ENCODE data around the gene FBLN5.

FBLN5 gene, protein sequence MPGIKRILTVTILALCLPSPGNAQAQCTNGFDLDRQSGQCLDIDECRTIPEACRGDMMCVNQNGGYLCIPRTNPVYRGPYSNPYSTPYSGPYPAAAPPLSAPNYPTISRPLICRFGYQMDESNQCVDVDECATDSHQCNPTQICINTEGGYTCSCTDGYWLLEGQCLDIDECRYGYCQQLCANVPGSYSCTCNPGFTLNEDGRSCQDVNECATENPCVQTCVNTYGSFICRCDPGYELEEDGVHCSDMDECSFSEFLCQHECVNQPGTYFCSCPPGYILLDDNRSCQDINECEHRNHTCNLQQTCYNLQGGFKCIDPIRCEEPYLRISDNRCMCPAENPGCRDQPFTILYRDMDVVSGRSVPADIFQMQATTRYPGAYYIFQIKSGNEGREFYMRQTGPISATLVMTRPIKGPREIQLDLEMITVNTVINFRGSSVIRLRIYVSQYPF

DNA sequence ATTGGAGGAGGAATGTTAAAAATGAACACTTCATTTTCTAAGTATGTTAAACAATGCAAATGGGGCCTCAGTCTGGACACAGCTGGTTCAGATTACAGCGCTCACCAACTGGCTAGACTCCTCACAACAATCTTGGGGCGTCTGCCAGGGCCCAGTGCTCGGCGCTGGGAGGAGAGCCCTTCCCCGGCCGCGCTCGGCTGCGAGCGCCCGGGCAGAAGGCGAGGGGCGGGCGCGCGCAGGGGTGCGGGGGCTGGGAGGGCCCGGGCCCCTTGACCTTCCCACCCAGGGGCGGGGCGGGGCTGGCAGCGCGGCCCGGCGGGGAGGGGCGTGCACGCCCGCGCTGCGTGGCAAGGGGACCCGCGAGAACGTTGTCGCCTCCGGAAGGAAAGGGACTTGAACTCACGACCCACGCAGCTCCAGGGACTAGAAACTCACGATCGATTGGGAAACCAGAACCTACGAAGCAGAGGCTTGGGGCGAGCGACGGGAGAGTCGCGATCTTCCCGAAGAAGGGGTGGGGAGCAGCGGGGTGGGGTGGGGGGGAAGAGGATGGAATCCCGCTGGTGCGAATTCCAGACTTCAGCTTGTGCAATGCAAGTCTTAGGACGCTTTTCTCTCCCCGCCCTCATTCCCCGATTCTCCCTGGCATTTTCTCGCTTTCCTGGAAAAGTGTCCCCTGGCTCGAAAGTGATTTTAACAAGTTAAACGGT, at the start of gene FBLN5:
Gene FBLN5, minus strand, starts transcription at position 220 of the 710 bp plus-strand sequence. CDS start 465 bp downstream, outside the sequence.
- DNase-seq (ENCODE audit: low read depth, low spot score): peak; percentile 58
- ChIA-PET CTCF (interaction anchor here (0.9 to 2.5 kb wide), 4 partner anchors 35 to 65 kb away, joined by 3 to 21 read pairs (median 4); no protein-coding TSS in a partner anchor), POLR2A (interaction anchor here (0.6 to 1.9 kb wide), 3 partner anchors 14 to 425 kb away, joined by 4 to 10 read pairs (median 4); no protein-coding TSS in a partner anchor)
- peak within 1 kb of the TSS; percentile 73 for H3K4me3 ChIP-seq (ENCODE audit: low read depth, low read length)
- TF ChIP-seq, protein P1, sequence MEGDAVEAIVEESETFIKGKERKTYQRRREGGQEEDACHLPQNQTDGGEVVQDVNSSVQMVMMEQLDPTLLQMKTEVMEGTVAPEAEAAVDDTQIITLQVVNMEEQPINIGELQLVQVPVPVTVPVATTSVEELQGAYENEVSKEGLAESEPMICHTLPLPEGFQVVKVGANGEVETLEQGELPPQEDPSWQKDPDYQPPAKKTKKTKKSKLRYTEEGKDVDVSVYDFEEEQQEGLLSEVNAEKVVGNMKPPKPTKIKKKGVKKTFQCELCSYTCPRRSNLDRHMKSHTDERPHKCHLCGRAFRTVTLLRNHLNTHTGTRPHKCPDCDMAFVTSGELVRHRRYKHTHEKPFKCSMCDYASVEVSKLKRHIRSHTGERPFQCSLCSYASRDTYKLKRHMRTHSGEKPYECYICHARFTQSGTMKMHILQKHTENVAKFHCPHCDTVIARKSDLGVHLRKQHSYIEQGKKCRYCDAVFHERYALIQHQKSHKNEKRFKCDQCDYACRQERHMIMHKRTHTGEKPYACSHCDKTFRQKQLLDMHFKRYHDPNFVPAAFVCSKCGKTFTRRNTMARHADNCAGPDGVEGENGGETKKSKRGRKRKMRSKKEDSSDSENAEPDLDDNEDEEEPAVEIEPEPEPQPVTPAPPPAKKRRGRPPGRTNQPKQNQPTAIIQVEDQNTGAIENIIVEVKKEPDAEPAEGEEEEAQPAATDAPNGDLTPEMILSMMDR (IDR thresholded peaks at IDR 0.05; ENCODE audit: insufficient read depth, low read length, missing control alignments): no peak

DNA sequence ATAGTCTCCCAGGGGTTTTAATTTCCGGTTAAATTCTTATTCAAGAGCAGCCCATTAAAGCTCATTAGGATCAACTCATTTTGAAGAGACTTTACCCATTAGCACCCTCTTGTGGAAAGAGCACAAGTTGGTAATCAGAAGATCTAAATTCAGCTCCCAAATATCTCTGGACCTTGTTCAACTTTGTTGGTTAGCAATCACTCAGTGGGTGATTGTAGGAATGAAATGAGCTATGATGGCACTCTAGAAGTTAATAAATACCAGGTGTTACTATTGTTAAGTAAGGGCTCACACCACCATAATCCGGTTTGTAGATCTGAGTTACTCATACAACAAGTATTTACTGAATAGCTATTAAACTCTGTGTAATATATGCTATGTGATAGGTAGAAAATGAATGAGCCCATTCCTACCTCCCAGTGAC, 49.5 kb upstream of the FBLN5 start:
- ChIA-PET POLR2A (interaction anchor here (1.7 kb wide), 1 partner anchor 50 kb away, joined by 10 read pairs; the partner anchor contains the start of gene FBLN5), CTCF (interaction anchor here (0.7 to 3.5 kb wide), 28 partner anchors 8 to 348 kb away, joined by 3 to 32 read pairs (median 5); partner anchors contain the start of genes ATXN3 and FBLN5)
- H3K4me3 ChIP-seq (ENCODE audit: low read depth, low read length): no peak overlapping the region
- TF ChIP-seq, protein P1 (IDR thresholded peaks at IDR 0.05; ENCODE audit: insufficient read depth, low read length, missing control alignments): peak; percentile 48
- DNase-seq (ENCODE audit: low read depth, low spot score): peak; percentile 51

DNA sequence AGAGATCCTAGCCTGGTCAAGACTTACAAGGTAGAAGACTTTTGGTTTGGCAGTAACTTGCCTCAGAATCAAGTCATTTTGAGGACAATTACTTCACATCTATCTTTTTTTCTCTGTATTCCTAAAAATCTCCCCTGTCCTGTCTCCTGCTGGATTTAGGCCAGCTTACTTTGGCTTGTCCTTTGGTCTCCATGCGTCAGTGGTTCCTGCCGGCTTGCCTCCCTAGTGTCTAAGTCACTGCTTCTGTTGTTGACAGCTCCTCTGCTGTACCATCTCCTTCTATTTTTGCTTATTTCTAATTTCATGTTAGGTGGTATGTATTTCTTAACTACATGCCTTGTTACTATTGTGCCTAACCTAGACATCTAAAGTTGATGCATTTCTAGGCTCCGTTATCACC, 39.7 kb upstream of the FBLN5 start:
- no peak for DNase-seq (ENCODE audit: low read depth, low spot score)
- CTCF ChIA-PET: interaction anchor here (4.0 kb wide), 1 partner anchor 9 kb away, joined by 32 read pairs; no protein-coding TSS in a partner anchor
- no peak overlapping the region for H3K4me3 ChIP-seq (ENCODE audit: low read depth, low read length)
- POLR2A ChIA-PET: no interaction called here
- TF ChIP-seq, protein P1 (IDR thresholded peaks at IDR 0.05; ENCODE audit: insufficient read depth, low read length, missing control alignments): no peak

DNA sequence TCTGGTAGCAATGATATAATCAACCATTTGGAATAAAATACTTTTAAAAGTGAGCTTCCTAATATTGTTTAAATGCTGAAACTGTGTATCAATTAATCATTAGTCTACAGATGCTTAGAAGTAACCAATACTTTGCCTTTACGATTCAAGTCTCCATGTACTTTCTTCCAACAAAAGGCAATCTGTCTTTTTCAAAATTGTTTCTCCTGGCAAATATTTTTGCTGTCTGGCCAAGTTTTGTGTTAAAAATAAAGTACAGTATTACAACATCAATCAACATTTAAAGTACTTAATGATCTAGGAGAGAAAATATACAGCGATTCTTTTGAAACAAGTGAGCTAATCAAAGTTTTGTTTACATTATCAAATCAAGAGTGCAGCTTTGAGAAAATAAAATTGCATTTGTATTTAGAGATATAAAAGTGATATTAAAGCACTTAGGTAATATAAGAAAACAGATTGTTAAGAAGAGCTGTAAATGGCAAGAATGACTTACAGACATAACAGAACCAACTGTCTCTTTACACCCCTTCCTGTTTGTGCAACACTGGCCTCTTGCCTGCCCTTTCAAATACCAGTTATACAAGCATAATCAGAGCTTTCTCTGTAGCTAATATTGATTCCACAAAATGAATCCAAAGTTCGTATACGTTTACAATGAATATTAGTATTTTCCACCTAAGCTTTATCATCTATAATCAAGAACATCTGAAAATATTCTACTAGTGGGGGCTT, 38.2 kb upstream of the FBLN5 start:
- no peak overlapping the region for H3K4me3 ChIP-seq (ENCODE audit: low read depth, low read length)
- CTCF ChIA-PET: interaction anchor here (0.6 to 4.0 kb wide), 6 partner anchors 10 to 662 kb away, joined by 3 to 32 read pairs (median 4); no protein-coding TSS in a partner anchor
- POLR2A ChIA-PET: no interaction called here
- DNase-seq (ENCODE audit: low read depth, low spot score): no peak
- TF ChIP-seq, protein P1 (IDR thresholded peaks at IDR 0.05; ENCODE audit: insufficient read depth, low read length, missing control alignments): no peak

DNA sequence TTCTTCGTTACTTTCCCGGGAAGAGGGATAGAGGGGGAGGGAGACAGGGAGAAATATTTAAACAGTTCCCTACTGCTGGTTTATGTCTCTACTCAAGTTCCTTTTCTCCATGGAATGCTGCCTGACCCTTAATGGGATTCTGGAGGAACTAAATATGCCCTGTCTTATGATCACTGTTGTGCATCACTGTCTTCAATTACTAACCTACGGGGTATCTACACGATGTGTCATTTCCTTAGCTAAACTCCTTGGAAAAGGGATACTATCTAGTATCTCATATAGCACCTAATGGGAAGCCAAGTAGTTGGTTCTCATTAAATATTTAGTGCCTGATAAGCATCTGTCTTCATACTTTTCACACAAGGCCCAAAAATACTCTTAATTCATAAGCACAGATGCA, 37.5 kb upstream of the FBLN5 start:
- TF ChIP-seq, protein P1 (IDR thresholded peaks at IDR 0.05; ENCODE audit: insufficient read depth, low read length, missing control alignments): no peak
- H3K4me3 ChIP-seq (ENCODE audit: low read depth, low read length): no peak overlapping the region
- DNase-seq (ENCODE audit: low read depth, low spot score): peak; percentile 38
- POLR2A ChIA-PET: no interaction called here
- CTCF ChIA-PET: interaction anchor here (0.6 to 4.0 kb wide), 5 partner anchors 11 to 661 kb away, joined by 3 to 32 read pairs (median 3); no protein-coding TSS in a partner anchor

Measured in AG04449 (cell line).